Umbilical cord (tissue), 2 donors: ENCODE measurements around the gene NR2C2. TPM values are rescaled to one million over a fixed set of nuclear protein-coding genes. Genes with fewer than 3 reads are reported as not detected.
"Not testable (repeated sequence)": the region's sequence is repeated elsewhere in the genome, so short reads cannot be mapped to it uniquely, and the experiment has no call there.

Source experiments
- DNase-seq: peaks from one replicate; pipeline ENCODE4 v3.0.0-alpha.2; 2015; ENCODE audit warnings: low spot score
- total RNA-seq: library from RNA; depleted of rRNA; stranded (reverse); fragments of >200 nt; gene quantifications from one replicate; pipeline ENCODE4 v1.2.3, GENCODE V29; 2014; ENCODE audit warnings: low replicate concordance; ENCODE audit not compliant: insufficient read depth

Gene NR2C2
- total RNA-seq, 1 donor from 2014 or later, result 29.1 TPM

- DNase-seq, result no peak
These were observed 10.5 kb downstream of the NR2C2 start for GRCh38 chr3:14957925-14958324.

GRCh38 chr3:14959359-14959943, 12.1 kb downstream of the NR2C2 start:
- DNase-seq, result peak; percentile 45

GRCh38 chr3:14962762-14963161, 15.4 kb downstream of the NR2C2 start:
- no peak for DNase-seq

GRCh38 chr3:14967285-14967684, 19.9 kb downstream of the NR2C2 start:
- no peak for DNase-seq

GRCh38 chr3:14969671-14970070, 22.3 kb downstream of the NR2C2 start:
- peak; percentile 64 for DNase-seq

GRCh38 chr3:14976317-14976716, 28.9 kb downstream of the NR2C2 start:
- no peak for DNase-seq

- no peak for DNase-seq
These were observed 33.3 kb downstream of the NR2C2 start for GRCh38 chr3:14980689-14981088.

- no peak for DNase-seq
These were observed 37.3 kb downstream of the NR2C2 start for GRCh38 chr3:14984581-14985113.

GRCh38 chr3:14988988-14989394, 41.6 kb downstream of the NR2C2 start:
- DNase-seq, result no peak

- DNase-seq, result peak; percentile 62
These were observed 42.8 kb downstream of the NR2C2 start for GRCh38 chr3:14989943-14990779.

- DNase-seq, result no peak
These were observed 43.4 kb downstream of the NR2C2 start for GRCh38 chr3:14990780-14991148.

GRCh38 chr3:14991151-14991742, 43.9 kb downstream of the NR2C2 start:
- DNase-seq, result no peak

GRCh38 chr3:14991818-14992612, 44.6 kb downstream of the NR2C2 start:
- DNase-seq, result no peak

- DNase-seq, result no peak
These were observed 50.6 kb downstream of the NR2C2 start for GRCh38 chr3:14997941-14998340.

GRCh38 chr3:14999182-14999581, 51.8 kb downstream of the NR2C2 start:
- not testable (repeated sequence) for DNase-seq

- peak; percentile 95 for DNase-seq
These were observed 60.3 kb downstream of the NR2C2 start for GRCh38 chr3:15007681-15008141.

GRCh38 chr3:15009167-15009566, 61.8 kb downstream of the NR2C2 start:
- no peak for DNase-seq

GRCh38 chr3:15010664-15011063, 63.3 kb downstream of the NR2C2 start:
- DNase-seq, result no peak

GRCh38 chr3:15011174-15011573, 63.8 kb downstream of the NR2C2 start:
- DNase-seq, result peak; percentile 87

GRCh38 chr3:15014606-15015328, 67.4 kb downstream of the NR2C2 start:
- no peak for DNase-seq

GRCh38 chr3:15015456-15015855, 68.1 kb downstream of the NR2C2 start:
- DNase-seq, result no peak
